Parathyroid adenoma (tissue), 2 donors: ENCODE data around the gene CYB5D1.

Source experiments
- H2AFZ ChIP-seq: fragments of 300-600 bp; sonication (generic); one replicate; pipeline ENCODE4 v1.7.0; 2017; ENCODE audit warnings: antibody characterized with exemption, mild to moderate bottlenecking
- H3K27ac ChIP-seq: fragments of 300-600 bp; sonication (generic); one replicate; pipeline ENCODE4 v1.7.0; 2017
- H3K27me3 ChIP-seq: fragments of 300-600 bp; sonication (generic); one replicate; pipeline ENCODE4 v1.7.0; 2017; ENCODE audit warnings: low read length; ENCODE audit not compliant: control insufficient read depth, insufficient read depth
- H3K36me3 ChIP-seq: fragments of 300-600 bp; sonication (generic); one replicate; pipeline ENCODE4 v1.7.0; 2017; ENCODE audit warnings: low read length; ENCODE audit not compliant: control insufficient read depth, insufficient read depth
- H3K4me1 ChIP-seq: fragments of 300-600 bp; sonication (generic); one replicate; pipeline ENCODE4 v1.7.0; 2017; ENCODE audit warnings: control low read depth
- H3K4me2 ChIP-seq: fragments of 300-600 bp; sonication (generic); one replicate; pipeline ENCODE4 v1.7.0; 2017; ENCODE audit warnings: low read length
- H3K4me3 ChIP-seq: fragments of 300-600 bp; sonication (generic); one replicate; pipeline ENCODE4 v1.7.0; 2017; ENCODE audit warnings: low read depth, low read length
- H3K79me2 ChIP-seq: fragments of 300-600 bp; sonication (generic); one replicate; pipeline ENCODE4 v1.7.0; 2017; ENCODE audit warnings: control low read depth
- H3K9ac ChIP-seq: fragments of 300-600 bp; sonication (generic); one replicate; pipeline ENCODE4 v1.7.0; 2017; ENCODE audit warnings: mild to moderate bottlenecking
- H3K9me3 ChIP-seq: fragments of 300-600 bp; sonication (generic); one replicate; pipeline ENCODE4 v1.7.0; 2017; ENCODE audit warnings: low read length; ENCODE audit not compliant: control insufficient read depth
- CTCF ChIP-seq: fragments of 300-600 bp; sonication (generic); IDR thresholded peaks from one replicate; pipeline ENCODE4 v1.7.0; 2017; ENCODE audit warnings: antibody characterized with exemption, mild to moderate bottlenecking
- donor health status: primary hyperparathyroidism.

CYB5D1 gene

DNA sequence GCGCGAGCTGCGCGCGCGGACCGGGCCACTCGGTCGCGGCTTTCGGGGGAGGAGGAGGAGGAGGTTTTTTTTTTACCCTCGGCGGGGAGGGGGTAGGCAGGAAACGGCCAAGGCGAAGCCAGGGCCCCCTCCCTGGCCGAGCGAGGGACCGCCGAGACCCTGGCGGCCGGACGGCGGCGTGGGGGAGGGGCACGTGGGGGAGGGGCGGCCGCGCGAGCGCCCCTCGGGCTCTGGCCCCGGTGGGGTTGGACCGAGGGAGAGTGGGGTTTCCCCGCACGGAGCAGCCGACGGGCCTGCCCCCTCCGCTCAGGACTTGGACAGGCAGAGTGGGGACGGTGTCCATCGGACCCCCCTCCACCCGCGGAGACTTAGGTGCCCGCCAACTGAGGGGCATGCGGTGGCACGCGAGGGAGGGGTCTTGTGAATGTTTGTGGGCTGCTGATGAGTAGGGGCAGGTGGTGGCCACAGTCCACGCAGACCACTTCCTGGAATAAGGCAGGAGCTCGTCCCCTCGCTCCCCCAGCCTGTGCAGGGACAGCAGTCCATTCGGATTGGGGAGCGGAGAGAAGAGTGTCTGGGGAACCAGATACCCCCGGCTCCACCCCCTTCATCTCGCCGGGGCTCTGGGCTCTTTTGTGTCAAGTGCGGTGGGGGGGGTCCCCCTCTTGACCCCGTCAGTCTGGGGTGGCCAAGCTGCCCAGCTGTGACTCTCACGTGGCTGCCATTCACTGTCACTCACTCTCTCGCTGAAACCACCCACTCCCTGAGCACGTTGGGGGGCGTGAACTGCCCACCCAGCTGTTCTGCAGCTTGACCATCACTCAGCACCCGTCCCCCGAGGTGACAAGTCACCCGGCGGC is 27.8 kb downstream of the CYB5D1 start:
- no peak for TF ChIP-seq CTCF

DNA sequence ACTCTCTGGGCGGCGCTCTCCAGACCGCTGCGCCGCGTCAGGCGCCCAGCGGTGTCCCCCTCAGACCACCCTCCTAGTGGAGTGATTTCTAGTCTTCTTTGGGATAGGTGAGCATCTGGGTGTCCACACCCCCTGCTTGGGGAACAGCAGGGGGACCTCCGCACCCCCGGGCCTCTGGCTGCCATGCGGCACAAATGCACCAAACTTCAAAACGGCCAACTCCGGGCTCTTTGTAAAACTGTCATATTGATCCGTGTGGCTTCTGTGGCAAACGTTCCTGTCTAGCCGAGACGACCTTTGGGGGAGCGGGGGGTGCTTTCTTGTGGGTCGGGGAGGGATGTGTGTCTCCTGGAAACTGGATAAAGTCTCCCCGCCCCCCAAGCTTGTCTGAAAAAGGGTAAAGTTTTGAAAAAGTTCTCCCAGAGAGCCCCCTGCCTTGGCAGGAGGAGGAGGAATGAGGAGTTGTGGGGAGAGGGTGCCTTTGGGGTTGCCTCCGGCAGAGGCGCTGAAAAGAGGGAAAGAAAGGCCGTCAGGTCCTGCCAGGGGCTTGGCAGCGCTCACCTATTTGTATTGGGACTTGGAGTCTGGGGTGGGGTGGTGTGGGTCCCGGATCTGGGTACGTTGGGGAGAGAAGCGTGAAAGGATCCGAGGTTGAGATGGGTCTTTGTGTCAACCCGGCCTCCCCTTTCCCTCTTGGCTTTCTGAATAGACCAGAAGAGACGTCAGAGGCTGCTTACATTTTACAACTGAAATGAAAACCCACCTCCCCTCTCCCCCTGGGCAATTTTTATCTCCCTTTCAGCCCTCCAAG is 28.6 kb downstream of the CYB5D1 start:
- no peaks in the 10 kb centered on the region for H3K9me3 ChIP-seq
- peak overlapping the region; percentile 81 for H3K4me3 ChIP-seq
- peak overlapping the region; percentile 68 for H2AFZ ChIP-seq
- H3K4me2 ChIP-seq: peak overlapping the region; percentile 99
- peaks cover 33% of the 10 kb centered on the region for H3K4me1 ChIP-seq
- peaks cover 5% of the 10 kb centered on the region for H3K79me2 ChIP-seq
- TF ChIP-seq CTCF: no peak
- H3K27ac ChIP-seq: peak overlapping the region; percentile 85
- peak overlapping the region; percentile 48 for H3K9ac ChIP-seq
- H3K27me3 ChIP-seq: no peaks in the 10 kb centered on the region
- H3K36me3 ChIP-seq: no peaks in the 10 kb centered on the region

More for the DNA sequence above, 27.8 kb downstream of the CYB5D1 start:
- peak overlapping the region; percentile 81 for H3K4me3 ChIP-seq
- H3K27me3 ChIP-seq: no peaks in the 10 kb centered on the region
- H3K27ac ChIP-seq: peak overlapping the region; percentile 85
- H3K36me3 ChIP-seq: no peaks in the 10 kb centered on the region
- peak overlapping the region; percentile 68 for H2AFZ ChIP-seq
- peak overlapping the region; percentile 48 for H3K9ac ChIP-seq
- H3K4me2 ChIP-seq: peak overlapping the region; percentile 99
- H3K79me2 ChIP-seq: no peaks in the 10 kb centered on the region
- H3K4me1 ChIP-seq: peaks cover 33% of the 10 kb centered on the region
- no peaks in the 10 kb centered on the region for H3K9me3 ChIP-seq

- Histone ChIP-seq H3K4me1 (peaks cover 32% of the 10 kb centered on the region), H3K79me2 (peaks cover 5% of the 10 kb centered on the region), H3K36me3 (no peaks in the 10 kb centered on the region), H3K27ac (peak overlapping the region; percentile 85), H3K27me3 (no peaks in the 10 kb centered on the region), H3K4me2 (peak overlapping the region; percentile 99), H3K9me3 (no peaks in the 10 kb centered on the region), H2AFZ (peak overlapping the region; percentile 68), H3K4me3 (peak overlapping the region; percentile 81), H3K9ac (no peak overlapping the region)
- no peak for TF ChIP-seq CTCF
Observed at GRCh38 chr17:7887038-7887481, 29.3 kb downstream of the CYB5D1 start.

DNA sequence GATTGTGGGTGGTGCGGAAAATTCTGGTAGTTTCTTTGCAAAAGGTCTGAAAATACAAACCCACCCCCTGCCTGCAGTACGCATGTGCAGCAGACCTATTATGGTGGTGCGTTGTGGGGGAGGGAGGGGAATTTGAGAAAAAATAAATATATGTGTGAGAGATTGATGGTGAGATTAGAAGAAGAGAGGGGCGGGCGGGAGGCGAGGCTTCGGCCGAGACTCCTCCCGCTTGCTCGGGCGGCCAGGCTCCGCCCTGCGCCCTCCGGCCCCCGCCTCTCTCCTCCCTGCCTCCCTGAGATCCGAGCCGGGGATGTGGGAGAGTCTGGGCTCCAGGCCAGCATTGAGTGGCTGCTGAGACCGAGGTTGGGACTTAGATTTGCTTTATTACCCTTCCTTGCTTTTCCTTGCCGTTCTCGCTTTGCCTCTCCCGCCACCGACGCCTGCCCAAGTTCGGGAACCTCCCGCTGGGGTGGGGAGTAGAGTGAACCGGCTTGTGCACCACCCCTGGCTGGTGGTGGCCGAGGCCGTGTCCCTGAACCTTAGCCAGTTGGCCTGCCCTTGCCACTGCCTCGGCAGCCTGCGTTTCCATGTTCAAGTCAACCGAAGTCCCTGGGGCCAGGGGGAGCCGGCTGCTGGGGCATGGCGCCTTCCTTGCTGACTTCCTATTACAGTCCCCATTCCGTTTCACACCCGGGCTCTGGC is 29.8 kb downstream of the CYB5D1 start:
- Histone ChIP-seq H3K36me3 (no peaks in the 10 kb centered on the region), H2AFZ (peak overlapping the region; percentile 68), H3K4me3 (peak overlapping the region; percentile 81), H3K4me1 (peaks cover 28% of the 10 kb centered on the region), H3K79me2 (peaks cover 5% of the 10 kb centered on the region), H3K27ac (peak overlapping the region; percentile 85), H3K27me3 (no peaks in the 10 kb centered on the region), H3K4me2 (peak overlapping the region; percentile 99), H3K9ac (no peak overlapping the region), H3K9me3 (no peaks in the 10 kb centered on the region)
- no peak for TF ChIP-seq CTCF
